HG02884 (cell line): ENCODE results near the gene PRDM16.

Source experiments
- ATAC-seq: cut with Tn5 transposase; IDR thresholded peaks from one replicate; pipeline ENCODE4 v1.9.1; 2021; ENCODE audit warnings: mild to moderate bottlenecking, moderate library complexity; ENCODE audit not compliant: unreplicated experiment

The PRDM16 gene

DNA sequence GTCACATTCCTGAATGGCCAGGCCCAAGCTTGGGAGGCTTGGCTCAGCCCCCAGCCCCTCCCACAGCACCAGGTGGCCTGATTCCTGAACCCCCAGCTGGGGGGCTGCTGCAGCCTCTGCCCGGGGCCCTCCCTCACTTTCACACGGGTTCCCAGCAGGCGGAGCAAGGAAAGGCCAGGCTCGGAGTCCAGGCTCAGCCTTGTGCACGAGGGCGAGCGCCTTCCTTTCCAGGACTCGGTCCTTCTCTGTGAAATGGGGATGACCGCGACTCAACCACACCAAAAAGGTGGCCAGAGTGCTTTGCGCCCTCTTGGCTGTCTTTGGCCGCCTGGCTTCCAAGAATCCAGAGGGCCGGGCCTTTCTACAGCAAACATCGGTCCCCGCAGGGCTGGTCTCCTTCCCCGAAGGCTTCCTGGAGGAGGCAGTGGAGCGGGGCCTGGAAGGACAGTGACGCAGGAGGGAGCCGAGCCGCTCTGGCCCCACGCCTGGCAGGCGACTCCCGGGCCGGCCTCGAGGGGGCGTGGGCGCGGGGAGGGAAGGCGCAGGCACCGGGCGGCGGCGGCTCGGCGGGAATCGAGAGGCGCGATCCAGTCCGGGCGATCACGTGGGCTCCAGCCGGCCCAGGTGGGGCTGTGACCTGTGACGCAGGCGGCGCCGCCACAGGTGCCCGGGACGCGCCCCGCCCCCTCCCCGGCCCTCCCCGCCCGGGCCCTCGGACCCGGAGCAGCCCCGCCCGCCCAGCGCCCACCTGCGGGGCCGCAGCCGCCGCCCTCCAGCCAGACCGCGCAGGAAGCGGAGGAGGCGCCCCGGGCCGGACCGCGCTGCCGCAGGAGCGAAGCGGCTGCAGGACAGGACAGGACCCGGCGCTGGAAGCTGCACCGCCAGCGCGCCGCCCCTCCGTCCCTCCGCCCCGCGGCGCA is 385.1 kb downstream of the PRDM16 start, which contains the start of gene ARHGEF16:
TSS of gene ARHGEF16 (plus strand) at position 775 of the 920 bp plus-strand sequence. CDS start 8,420 bp downstream, outside the sequence.
- no peak for ATAC-seq

DNA sequence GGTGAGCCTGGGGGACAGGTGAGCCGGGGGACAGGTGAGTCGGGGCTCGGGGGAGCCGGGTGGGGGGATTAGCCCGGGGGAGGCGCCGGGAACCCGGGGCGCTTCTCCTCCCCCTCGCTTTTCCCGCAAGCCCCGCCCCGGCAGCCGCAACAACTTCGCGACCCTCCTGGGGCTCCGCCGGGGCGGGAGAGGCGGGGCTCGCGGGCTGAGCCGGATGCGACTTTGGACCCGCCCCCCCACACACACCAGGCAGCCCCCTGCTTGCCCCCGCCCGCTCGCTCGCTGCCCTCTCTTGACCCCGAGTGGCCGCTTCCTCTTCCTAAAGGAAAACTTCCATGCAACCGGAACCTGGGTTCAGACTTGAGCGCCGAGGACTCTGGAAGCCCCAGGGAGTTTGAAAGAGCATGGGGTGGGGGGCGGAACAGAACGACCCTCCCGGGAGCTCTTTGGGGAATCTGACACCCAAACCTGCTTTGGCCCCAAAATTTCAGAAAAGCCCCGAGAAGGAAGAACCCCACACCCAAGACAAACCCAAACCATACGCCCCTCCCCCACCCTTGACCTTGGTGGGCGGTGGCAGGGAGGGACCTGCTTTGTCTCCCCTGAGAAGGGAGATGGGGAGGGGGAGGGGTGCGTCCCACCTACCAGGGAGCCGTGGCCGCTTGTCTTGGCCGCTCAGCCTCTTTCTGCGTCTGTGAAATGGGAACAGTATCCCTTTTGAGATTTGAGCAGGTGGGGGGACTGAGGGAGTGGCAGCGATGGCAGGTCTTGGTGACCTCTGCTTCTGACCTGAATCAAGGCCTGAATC is 386.0 kb downstream of the PRDM16 start:
- no peak for ATAC-seq

DNA sequence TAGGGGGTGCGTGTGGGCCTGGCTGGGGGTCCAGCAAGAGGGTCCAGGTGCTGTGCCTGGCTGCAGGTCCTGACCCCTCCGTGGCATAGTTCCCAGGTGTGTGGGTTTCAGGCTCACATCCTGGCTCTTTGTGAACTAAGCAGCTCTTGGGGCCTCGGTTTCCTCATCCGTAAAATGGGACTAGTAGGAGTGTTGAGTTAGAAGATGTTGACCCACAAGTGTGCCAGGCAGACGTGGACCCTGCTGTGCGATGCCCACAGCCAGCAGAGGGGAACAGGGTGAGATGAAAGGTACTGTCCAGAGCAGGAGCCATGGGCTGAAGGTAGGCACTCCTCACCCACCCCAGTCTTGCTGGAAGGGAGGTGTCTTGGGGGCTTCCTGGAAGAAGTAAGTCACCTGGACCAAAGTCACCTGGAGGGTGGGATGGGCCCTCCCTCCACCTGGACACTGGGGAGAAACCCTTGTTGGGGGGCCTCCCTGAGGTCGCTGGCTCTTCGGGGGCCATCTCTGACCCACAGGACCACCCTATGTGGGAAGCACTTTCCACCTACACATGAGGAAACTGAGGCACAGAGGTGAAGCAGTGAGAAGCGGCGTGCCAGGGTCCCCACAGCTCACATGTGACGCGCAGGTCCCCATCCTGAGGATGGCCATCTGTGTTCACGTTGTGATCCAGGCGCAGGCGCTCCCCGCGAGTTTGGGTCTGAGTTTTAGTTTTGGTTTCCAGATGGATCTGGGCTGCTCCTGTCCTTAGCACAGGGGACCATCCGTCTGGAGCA is 386.9 kb downstream of the PRDM16 start:
- ATAC-seq, result no peak

DNA sequence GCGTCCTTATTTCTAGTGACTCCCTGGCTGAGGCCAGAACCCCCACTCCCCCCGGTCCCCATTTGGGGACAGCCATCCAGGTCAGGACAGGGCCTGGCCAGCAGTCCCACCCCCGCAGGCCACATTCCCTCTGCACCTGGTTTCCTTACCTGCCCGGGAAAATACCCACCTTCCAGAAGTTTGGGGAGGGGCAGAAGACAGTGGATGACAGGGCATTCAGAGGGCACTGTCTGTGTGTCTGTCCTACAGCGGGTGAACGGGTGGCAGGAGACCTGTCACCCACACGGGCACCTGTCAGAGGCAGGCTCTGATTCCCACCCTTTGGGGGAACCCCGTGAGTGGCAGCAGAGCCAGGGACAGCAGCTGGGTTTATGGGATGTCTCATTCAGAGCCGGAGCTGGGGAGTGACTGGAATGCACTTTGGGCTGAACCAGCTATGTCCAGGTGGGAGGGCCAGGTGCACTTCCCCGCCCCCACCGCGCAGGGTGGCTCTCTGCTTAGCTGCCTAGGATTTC is 387.5 kb downstream of the PRDM16 start:
- ATAC-seq, result no peak

DNA sequence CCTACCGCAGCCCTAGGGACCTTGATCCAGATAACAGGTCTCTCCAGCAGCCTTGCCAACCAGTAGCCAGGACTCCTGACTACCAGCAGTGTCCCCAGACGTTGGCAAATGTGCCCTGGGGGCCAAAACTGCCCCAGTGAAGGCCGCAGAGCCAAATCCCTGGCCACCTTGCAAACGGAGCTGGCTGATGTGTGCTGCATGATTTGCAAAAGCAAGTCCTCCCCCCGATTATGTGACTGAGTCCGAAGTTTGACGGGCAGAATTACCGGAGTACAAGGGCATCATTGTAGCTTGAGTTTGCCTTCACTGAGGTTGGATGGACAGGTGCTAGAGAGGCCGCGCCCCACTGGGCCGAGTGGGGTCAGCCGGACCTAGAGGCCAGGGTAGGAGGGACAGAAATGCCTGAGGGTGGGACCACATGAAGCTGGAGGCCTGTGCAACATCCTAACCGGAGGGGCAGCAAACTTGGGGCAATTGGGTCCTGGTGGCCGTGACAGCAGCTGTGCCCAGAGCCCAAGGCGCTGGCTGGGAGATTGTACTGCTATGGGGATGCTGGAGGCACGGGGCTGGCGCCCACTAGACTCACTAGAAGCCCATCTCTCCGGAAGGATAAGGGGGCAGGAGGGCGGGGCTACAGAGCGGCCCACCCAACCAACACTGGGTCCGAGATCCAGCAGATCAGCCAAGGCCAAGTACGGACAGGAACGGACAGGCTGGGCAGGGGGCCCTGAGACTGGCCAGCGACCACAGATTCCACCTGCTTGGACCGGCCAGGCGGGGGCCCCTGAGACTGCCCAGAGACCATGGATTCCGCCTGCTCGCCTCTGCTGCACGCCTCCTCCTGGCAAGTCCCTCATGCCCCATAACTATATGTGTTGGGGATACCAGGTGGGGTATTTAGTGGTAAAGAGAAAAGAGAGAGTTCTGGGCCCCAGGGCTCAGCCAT is 388.2 kb downstream of the PRDM16 start:
- ATAC-seq, result no peak

DNA sequence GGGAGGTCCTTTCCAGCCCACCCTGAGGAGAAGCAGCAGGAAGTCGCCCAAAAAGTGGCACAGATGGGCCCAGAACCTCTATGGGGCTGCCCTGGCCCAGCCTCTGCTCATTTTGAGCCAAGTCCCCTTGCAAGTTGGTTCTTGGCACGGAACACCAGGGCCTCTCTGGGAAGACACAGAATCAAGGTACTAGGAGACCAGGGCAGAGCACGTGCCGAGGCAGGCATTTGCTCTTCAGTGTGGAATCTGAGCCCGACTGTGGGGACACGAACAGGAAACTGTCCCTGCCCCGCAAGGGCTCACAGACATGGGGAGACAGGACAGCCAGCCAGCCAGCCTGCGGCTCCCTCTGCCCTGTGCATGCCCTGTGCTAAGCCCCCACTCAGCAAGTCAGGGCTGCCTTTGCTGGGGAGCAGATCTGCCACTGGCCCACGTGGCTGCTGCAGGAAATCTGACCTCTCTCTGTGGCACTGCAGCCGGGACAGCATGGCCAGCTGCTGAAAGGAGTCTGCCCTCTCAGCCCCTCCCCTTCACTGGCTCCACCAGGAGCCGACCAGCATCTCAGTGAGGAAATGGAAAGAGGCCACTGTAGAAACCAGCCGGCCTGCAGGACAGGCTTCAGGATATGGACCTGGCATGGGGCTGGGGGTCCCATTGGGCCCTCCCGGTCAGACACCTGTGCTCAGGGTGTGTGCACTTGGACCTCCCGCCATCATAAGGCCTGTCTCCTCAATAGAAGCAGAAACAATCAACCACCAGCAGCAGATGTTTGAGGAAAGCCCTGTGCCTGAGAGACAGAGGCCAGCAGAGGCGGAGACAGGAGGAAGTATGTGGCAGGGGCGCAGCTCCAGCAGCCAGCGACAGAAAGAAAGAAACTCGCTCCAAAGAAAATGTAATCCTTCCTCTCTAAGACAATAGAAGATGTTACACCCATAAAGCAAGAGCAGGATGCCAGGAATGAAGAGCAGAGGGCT is 389.2 kb downstream of the PRDM16 start:
- ATAC-seq, result no peak

DNA sequence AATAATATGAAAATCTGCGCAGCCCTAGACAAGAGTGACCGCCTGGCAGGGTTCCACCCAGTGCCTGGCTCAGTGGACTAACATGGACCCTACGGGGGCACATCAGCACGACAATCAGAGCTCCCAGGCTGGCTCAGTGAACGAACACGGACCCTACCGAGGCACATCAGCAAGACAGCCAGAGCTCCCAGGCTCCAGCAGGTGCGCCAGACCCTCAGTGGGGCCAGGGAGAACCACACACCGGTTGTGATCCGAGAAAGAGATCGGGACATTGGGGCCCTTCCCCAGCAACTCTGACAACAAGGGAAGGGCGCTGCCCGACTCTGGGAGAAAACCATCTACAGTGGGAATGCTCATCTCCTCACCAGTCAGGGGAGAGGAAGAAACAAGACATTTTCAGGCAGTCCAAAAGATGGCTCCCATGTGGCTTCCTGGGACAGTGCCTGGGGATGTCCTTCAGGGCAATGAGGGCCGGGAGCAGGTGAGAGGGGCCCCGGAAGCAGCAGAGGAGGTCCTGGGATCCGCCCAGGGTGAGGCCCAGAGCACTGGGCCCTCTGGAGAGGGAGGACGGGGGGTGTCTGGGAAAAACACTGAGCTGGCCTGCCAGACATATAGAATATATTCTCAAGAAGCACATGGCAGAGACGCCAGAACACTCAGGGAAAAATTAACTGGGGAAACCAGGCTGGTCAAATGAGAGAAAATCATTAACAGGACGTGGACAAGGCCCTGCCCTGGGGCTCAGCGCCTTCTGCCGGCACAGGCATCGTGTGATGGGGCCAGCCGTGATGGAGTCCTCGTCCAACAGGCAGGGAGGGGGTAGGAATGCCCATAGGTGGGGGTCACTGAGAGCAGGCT is 390.3 kb downstream of the PRDM16 start:
- ATAC-seq, result no peak

DNA sequence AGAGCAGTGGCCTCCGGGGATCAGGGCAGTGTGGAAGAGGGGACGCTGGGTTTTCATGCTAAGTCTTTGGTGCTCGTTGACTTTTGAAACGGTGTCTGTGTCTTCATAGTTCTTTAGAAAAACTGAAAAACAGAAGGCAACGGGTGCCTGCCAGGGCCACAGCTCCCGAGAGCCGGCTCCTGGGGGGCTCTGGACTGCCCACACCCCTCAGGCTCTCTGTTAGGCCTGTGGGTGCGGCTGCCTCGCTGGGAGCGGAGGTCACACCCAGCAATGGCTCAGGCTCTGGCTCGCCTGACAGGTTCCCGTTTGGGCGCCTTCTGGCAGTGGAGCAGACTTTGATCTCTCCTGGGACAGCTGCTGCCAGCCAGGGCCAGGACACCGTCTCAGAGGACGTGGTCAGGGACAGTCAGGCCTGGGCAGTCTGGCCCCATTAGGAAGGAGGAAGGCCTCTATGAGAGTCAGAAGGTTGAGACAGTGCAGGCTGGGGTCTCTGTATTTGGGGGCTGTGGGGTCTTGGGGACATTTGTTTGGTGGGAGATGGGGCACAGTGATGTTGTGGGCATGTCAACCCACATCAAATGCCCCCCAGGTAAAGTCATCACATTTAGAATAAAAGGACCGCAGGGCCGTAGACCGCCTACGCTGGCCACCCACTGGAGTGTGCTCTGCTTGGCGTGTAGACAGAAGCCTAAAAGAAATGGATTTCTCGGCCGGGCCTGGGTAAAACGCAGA is 391.1 kb downstream of the PRDM16 start:
- no peak for ATAC-seq

DNA sequence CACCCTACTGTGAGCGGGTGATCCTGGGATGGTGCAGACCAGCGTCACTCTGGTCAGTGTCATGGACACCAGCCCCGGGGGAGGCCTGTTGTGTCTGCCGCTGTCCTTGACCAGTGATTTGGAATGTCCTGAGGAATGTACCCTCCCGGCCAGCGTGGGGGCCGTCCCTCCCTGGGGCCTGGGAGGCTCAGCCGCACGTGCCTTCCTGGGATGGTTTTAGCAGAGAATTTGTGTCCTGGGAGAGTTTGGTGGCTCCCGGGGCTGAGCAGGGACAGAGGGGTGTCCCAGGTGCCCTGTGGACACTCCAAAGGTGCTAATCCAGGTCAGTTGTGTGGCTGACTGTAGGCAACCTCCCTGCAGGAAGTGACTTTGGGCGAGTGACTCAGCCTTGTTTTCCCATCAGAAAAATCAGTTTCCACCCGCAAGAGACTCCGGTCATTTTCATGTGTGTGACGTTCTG is 391.7 kb downstream of the PRDM16 start:
- ATAC-seq, result no peak

DNA sequence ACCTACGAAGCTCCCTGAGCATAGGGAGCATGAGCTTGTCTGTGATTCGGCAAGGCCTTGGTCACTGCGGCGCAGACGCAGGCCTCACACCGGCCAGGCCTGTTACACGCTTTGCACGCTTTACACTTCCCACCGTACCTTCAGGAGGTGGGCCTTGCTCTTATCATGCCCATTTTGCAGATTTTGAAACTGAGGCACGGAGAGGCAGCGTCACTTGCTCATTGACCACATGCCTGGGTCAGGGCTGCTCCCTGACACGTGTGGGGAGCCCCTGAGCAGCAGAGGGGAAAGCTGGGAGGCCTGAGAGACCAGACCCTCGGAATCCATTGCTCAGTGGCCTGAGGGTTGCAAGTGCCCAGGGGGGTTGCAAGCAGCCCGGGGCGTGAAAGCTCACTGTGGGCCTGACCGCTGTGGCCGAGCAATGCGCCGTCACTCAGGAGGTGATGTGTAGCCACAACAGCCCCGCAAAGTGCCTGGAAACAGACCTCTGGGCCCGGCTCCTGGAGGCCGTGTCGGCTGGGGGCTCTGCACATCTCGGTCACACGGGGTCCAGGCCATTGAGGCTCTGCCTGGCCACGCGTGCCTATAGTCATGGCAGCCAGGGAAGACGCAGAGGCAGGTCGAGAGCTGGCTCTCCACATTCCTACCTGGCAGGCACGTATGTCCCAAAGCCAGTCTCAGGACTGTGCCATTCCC is 392.4 kb downstream of the PRDM16 start:
- ATAC-seq, result no peak

DNA sequence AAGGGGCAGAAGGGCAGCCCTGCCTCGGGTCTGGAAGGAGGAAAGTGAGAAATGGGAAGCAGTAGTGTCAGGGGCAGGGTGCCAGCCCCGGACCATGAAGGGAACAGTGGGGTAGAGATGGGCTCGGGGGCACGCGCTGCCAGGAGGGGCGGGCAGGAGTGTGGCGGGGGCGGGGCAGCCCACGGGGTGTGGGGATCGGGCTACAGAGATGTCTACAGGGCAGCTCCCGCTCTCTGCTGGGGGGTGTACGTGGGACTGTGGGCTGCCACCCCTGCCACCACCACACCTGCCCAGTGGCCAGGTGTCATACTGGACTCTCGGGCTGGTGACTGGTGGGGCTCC is 392.9 kb downstream of the PRDM16 start:
- no peak for ATAC-seq

DNA sequence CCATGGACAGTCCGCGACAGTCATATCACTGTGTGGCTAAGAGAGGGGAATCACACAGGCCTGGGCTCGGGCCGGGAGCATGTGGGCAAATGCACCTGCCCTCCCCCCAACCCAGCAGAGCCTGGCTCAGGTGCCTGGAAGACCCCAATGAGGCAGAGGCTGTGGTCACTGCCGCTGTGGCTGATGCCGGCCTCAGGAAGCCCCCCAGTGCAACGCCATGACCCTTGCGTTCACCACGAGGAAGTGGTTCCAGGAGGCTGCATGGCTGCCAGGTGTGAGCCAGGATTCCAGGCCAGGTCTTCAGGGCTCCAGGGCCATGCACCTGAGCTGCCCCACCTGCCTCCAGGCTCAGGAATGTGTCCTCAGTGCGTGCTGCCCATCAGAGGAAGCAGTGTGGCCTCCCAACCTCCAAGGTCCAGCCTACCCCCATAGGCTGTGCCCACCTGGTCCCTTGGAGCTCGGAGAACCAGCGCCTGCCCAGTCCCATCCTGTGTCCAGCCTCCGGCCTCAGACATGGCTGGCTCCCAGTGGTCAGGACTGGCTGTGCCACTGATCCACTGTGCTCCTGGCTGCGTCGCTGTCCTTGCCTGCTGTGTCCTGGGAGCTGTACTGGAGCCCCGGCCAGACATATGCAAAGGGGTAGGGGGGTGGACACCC is 393.5 kb downstream of the PRDM16 start:
- ATAC-seq, result no peak

DNA sequence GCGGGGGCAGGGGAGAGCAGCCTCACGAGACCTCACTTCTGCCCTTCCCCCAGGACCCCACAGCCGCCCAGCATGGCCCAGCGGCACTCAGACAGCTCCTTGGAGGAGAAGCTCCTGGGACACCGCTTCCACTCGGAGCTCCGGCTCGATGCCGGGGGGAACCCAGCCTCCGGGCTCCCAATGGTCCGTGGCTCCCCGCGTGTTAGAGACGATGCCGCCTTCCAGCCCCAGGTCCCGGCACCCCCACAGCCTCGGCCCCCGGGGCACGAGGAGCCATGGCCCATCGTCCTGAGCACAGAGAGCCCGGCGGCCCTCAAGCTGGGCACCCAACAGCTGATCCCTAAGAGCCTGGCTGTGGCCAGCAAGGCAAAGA is 394.0 kb downstream of the PRDM16 start:
- ATAC-seq, result no peak

DNA sequence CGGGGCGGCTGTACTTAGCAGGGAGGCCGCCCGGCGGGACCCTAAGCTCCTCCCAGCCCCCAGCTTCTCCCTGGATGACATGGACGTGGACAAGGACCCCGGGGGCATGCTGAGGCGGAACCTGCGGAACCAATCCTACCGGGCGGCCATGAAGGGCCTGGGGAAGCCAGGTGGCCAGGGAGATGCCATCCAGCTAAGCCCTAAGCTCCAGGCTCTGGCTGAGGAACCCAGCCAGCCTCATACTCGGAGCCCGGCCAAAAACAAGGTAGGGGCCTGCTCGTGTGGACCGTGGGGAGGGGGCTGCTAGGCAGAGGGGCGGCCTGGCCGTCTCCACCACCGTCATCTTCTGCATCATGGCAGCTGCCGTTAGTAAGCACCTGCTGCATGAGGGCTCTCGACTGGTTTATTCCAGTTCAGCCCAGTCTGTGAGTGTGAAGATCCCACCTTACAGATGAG is 394.4 kb downstream of the PRDM16 start:
- ATAC-seq, result no peak

DNA sequence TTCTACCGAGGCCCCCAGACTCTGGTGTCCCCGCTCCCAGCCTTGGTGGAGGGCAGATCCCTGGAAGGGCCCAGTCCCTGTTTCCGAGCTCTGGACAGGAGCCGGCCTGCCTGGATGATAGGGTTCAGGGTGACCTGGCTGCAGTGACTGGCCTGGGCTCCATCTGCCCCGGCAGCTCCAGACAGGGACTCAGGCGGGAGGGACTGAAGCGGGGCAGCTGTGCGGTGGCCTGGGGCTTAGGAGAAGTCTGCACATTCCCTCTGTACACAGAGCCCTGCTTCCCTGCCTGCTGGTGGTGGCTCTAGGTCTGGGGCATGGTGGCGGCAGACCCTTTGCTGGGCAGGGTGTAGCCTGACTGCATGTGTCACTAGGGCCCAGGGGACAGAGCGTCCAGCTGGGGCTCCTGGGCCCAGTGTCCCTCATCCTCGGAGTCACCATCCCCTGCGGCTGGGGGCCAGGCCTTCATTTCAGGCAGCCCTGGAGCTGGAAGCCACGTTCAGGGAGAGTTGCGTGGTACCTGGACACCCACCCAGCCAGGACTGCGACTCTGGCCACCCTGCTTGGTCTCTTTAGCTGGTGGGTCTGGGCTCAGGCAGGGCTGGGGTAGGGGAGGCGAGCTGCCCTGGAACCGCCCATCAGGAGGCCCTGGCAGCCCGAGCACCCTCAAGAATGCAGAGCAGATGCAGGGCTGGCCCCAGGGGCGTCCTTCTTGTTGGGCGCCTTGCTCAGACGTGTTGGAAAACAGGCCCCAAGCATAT is 395.1 kb downstream of the PRDM16 start:
- ATAC-seq, result no peak
